HG03095 (cell line): ENCODE results near the gene TMEM131.
"Not testable (repeated sequence)": the region's sequence is repeated elsewhere in the genome, so short reads cannot be mapped to it uniquely, and the experiment has no call there.

ENCODE experiments used
- ATAC-seq: cut with Tn5 transposase; IDR thresholded peaks from one replicate; pipeline ENCODE4 v1.9.1; 2021; ENCODE audit warnings: moderate library complexity; ENCODE audit not compliant: unreplicated experiment

TMEM131 gene

GRCh38 chr2:97958184-97958583, 37.6 kb downstream of the TMEM131 start:
- no peak for ATAC-seq

GRCh38 chr2:97957432-97958183, 38.1 kb downstream of the TMEM131 start:
- ATAC-seq, result no peak

GRCh38 chr2:97956753-97957152, 39.0 kb downstream of the TMEM131 start:
- not testable (repeated sequence) for ATAC-seq

GRCh38 chr2:97953853-97954252, 41.9 kb downstream of the TMEM131 start:
- ATAC-seq, result no peak

GRCh38 chr2:97952357-97952756, 43.4 kb downstream of the TMEM131 start:
- ATAC-seq, result no peak

- no peak for ATAC-seq
These were observed 44.5 kb downstream of the TMEM131 start for GRCh38 chr2:97951155-97951680.

GRCh38 chr2:97950329-97951154, 45.2 kb downstream of the TMEM131 start:
- ATAC-seq, result no peak

- ATAC-seq, result no peak
These were observed 46.8 kb downstream of the TMEM131 start for GRCh38 chr2:97948926-97949325.

- ATAC-seq, result no peak
These were observed 50.0 kb downstream of the TMEM131 start for GRCh38 chr2:97945791-97946190.

GRCh38 chr2:97936881-97937280, 58.9 kb downstream of the TMEM131 start:
- no peak for ATAC-seq

- ATAC-seq, result peak; percentile 61
These were observed 59.5 kb downstream of the TMEM131 start for GRCh38 chr2:97936199-97936598.

- peak; percentile 17 for ATAC-seq
These were observed 60.0 kb downstream of the TMEM131 start for GRCh38 chr2:97935719-97936161.

GRCh38 chr2:97932975-97933662, 62.6 kb downstream of the TMEM131 start:
- ATAC-seq, result peak; percentile 40

- no peak for ATAC-seq
These were observed 63.9 kb downstream of the TMEM131 start for GRCh38 chr2:97931858-97932225.

- peak; percentile 41 for ATAC-seq
These were observed 64.5 kb downstream of the TMEM131 start for GRCh38 chr2:97931118-97931857.

GRCh38 chr2:97928591-97928990, 67.2 kb downstream of the TMEM131 start:
- no peak for ATAC-seq

GRCh38 chr2:97926946-97927345, 68.8 kb downstream of the TMEM131 start:
- no peak for ATAC-seq

GRCh38 chr2:97924194-97924593, 71.6 kb downstream of the TMEM131 start:
- no peak for ATAC-seq

- ATAC-seq, result no peak
These were observed 75.9 kb downstream of the TMEM131 start for GRCh38 chr2:97919858-97920257.

- ATAC-seq, result no peak
These were observed 76.9 kb downstream of the TMEM131 start for GRCh38 chr2:97918818-97919217.

- ATAC-seq, result not testable (repeated sequence)
These were observed 78.1 kb downstream of the TMEM131 start for GRCh38 chr2:97917668-97918067.
